Suprapubic skin (tissue), 3 donors: ENCODE data around the gene NCKAP5L.

Source experiments
- EP300 ChIP-seq: sonication (generic); formaldehyde crosslinking; IDR thresholded peaks from one replicate; pipeline ENCODE4 v1.6.1; 2017; ENCODE audit warnings: antibody characterized with exemption
- POLR2A ChIP-seq, 2 donors: fragments of 450-650 bp; IDR thresholded peaks; one replicate each; pipeline ENCODE4 v1.6.1; 2017; ENCODE audit warnings: antibody characterized with exemption in 2 of 2, mild to moderate bottlenecking in 2 of 2, moderate library complexity in 2 of 2
- TF ChIP-seq, protein P1 (sequence below), 2 donors: fragments of 200-600 bp in 1 of 2; fragments of 450-650 bp in 1 of 2; sonication (generic) in 1 of 2; IDR thresholded peaks; one replicate each; pipeline ENCODE4 v1.5.1; 2016 to 2019; ENCODE audit warnings: antibody characterized with exemption in 2 of 2, mild to moderate bottlenecking in 1 of 2, moderate library complexity in 1 of 2

DNA sequence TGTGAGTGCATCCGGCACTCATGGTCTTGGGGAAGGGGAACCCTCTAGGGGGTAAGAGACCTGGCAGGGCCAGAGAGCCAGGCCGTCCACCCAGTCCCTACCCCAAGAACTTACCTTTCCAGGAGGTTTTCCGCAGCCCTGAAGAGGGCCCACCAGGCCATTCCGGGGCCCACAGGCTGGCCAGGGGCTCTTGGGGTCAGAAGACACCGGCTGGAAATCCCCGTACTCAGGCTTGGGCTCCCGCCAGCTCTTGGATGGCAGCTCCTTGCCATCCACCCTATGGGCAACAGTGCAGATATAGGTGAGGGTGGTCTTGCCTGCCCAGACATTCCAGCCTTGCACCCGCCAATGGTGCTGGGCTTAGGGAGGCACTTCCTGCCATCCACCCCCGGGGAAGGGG, 34.6 kb downstream of the NCKAP5L start:
- TF ChIP-seq, protein P1, sequence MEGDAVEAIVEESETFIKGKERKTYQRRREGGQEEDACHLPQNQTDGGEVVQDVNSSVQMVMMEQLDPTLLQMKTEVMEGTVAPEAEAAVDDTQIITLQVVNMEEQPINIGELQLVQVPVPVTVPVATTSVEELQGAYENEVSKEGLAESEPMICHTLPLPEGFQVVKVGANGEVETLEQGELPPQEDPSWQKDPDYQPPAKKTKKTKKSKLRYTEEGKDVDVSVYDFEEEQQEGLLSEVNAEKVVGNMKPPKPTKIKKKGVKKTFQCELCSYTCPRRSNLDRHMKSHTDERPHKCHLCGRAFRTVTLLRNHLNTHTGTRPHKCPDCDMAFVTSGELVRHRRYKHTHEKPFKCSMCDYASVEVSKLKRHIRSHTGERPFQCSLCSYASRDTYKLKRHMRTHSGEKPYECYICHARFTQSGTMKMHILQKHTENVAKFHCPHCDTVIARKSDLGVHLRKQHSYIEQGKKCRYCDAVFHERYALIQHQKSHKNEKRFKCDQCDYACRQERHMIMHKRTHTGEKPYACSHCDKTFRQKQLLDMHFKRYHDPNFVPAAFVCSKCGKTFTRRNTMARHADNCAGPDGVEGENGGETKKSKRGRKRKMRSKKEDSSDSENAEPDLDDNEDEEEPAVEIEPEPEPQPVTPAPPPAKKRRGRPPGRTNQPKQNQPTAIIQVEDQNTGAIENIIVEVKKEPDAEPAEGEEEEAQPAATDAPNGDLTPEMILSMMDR (IDR thresholded peaks at IDR 0.05) = no peak
- TF ChIP-seq POLR2A (IDR thresholded peaks at IDR 0.05) (no peak), EP300 (no peak)
